HCT116 (cell line): Measurements from ENCODE around the gene SPR.
"Not testable (repeated sequence)": the region's sequence is repeated elsewhere in the genome, so short reads cannot be mapped to it uniquely, and the experiment has no call there.

Experiments
- EZH2 ChIP-seq: fragments of 200-600 bp; sonication (generic); IDR thresholded peaks from 2 replicates; pipeline ENCODE4 v1.6.1; 2017; ENCODE audit warnings: antibody characterized with exemption, mixed run types
- FOSL1 ChIP-seq: IDR thresholded peaks from 2 replicates; pipeline ENCODE4 v1.6.1; 2012; ENCODE audit warnings: low read depth
- JUND ChIP-seq: IDR thresholded peaks from 2 replicates; pipeline ENCODE4 v1.6.1; 2012
- POLR2A ChIP-seq: IDR thresholded peaks from 2 replicates; pipeline ENCODE4 v1.7.0; 2011; ENCODE audit warnings: borderline replicate concordance; ENCODE audit not compliant: insufficient read depth, insufficient read length; ENCODE audit errors: extremely low read depth
- POLR2AphosphoS5 ChIP-seq: IDR thresholded peaks from 2 replicates; pipeline ENCODE4 v1.6.1; 2011; ENCODE audit warnings: mild to moderate bottlenecking, low read depth, low read length, moderate library complexity
- SP1 ChIP-seq: IDR thresholded peaks from 2 replicates; pipeline ENCODE4 v1.6.1; 2012; ENCODE audit warnings: low read depth
- SRF ChIP-seq: IDR thresholded peaks from 2 replicates; pipeline ENCODE4 v1.6.1; 2012; ENCODE audit warnings: low read depth
- YY1 ChIP-seq: IDR thresholded peaks from 2 replicates; pipeline ENCODE4 v1.6.1; 2011; ENCODE audit warnings: low read length, low read depth, moderate library complexity, mild to moderate bottlenecking; ENCODE audit not compliant: insufficient replicate concordance; ENCODE audit errors: extremely low read depth
- ZNF274 ChIP-seq: fragments of 200-500 bp; sonication (Bioruptor generic); IDR thresholded peaks from 2 replicates; pipeline ENCODE4 v1.6.1; 2014; ENCODE audit warnings: mild to moderate bottlenecking, low read depth, low read length, inconsistent platforms
- TF ChIP-seq, protein P1 (sequence below), 3 experiments: fragments of 200-600 bp in 1 of 3; sonication (generic) in 1 of 3; IDR thresholded peaks in 2 of 3; conservative IDR thresholded peaks in 1 of 3; 2 replicates each; pipeline ENCODE4 v1.5.1; 2012 to 2017; ENCODE audit warnings: low read depth in 2 of 3, low read length in 2 of 3, antibody characterized with exemption in 1 of 3, borderline replicate concordance in 1 of 3, control low read depth in 1 of 3, mild to moderate bottlenecking in 1 of 3, mixed read lengths in 1 of 3, mixed run types in 1 of 3, moderate library complexity in 1 of 3; ENCODE audit not compliant: insufficient read depth in 1 of 3

DNA sequence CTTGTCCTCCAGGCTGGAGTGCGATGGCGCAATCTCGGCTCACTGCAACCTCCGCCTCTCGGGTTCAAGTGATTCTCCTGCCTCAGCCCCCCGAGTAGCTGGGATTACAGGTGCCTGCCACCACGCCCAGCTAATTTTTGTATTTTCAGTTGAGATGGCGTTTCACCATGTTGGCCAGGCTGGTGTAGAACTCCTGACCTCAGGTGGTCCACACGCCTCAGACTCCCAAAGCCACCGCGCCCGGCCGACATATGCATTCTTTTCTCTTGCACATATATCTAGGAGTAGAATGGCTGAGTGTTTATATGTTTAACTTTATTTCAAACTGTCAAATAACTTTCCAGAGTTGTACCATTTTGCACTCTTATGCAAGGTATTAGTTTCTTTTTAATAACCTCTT lies 20.2 kb downstream of the SPR start:
- TF ChIP-seq, protein P1, sequence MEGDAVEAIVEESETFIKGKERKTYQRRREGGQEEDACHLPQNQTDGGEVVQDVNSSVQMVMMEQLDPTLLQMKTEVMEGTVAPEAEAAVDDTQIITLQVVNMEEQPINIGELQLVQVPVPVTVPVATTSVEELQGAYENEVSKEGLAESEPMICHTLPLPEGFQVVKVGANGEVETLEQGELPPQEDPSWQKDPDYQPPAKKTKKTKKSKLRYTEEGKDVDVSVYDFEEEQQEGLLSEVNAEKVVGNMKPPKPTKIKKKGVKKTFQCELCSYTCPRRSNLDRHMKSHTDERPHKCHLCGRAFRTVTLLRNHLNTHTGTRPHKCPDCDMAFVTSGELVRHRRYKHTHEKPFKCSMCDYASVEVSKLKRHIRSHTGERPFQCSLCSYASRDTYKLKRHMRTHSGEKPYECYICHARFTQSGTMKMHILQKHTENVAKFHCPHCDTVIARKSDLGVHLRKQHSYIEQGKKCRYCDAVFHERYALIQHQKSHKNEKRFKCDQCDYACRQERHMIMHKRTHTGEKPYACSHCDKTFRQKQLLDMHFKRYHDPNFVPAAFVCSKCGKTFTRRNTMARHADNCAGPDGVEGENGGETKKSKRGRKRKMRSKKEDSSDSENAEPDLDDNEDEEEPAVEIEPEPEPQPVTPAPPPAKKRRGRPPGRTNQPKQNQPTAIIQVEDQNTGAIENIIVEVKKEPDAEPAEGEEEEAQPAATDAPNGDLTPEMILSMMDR (IDR thresholded peaks at IDR 0.05 in 2 of 3, conservative IDR thresholded peaks at IDR 0.05 in 1 of 3; ENCODE audit: borderline replicate concordance in 1 of 3, insufficient read depth in 1 of 3, low read depth in 2 of 3, low read length in 2 of 3), result not testable (repeated sequence)
- TF ChIP-seq EZH2, POLR2AphosphoS5, POLR2A, SRF, ZNF274, YY1, JUND, FOSL1, SP1: not testable (repeated sequence)
